Gastroesophageal sphincter (tissue), 3 donors: ENCODE measurements around the gene NT5C2.

Experiments
- EP300 ChIP-seq: sonication (generic); formaldehyde crosslinking; IDR thresholded peaks from one replicate; pipeline ENCODE4 v1.6.1; 2017; ENCODE audit warnings: antibody characterized with exemption, mild to moderate bottlenecking
- POLR2AphosphoS5 ChIP-seq: sonication (generic); formaldehyde crosslinking; IDR thresholded peaks from one replicate; pipeline ENCODE4 v1.6.1; 2017; ENCODE audit warnings: antibody characterized with exemption
- TF ChIP-seq, protein P1 (sequence below), 4 experiments: fragments of 200-600 bp in 2 of 4; fragments of 450-650 bp in 2 of 4; sonication (generic) in 1 of 4; IDR thresholded peaks; one replicate each; pipeline ENCODE4 v1.5.1; 2017 to 2019; ENCODE audit warnings: antibody characterized with exemption in 4 of 4, mild to moderate bottlenecking in 2 of 4, moderate library complexity in 2 of 4

DNA sequence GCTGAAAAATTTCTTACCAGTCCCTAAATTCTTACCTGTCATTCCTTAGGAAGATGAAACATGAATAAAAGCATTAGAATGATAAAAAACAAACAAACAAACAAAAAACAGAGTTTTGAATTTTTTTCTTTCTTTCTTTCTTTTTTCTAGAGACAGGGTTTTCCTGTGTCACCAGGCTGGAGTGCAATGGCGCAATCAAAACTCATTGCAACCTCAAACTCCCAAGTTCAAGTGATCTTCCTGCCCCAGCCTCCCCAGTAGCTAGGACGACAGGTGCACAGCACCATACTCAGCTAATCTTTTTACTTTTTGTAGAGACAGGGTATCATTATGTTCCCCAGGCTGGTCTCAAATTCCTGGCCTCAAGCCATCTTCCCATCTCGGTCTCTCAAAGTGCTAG lies 26.5 kb downstream of the NT5C2 start:
- TF ChIP-seq EP300 (no peak), POLR2AphosphoS5 (no peak)
- TF ChIP-seq, protein P1, sequence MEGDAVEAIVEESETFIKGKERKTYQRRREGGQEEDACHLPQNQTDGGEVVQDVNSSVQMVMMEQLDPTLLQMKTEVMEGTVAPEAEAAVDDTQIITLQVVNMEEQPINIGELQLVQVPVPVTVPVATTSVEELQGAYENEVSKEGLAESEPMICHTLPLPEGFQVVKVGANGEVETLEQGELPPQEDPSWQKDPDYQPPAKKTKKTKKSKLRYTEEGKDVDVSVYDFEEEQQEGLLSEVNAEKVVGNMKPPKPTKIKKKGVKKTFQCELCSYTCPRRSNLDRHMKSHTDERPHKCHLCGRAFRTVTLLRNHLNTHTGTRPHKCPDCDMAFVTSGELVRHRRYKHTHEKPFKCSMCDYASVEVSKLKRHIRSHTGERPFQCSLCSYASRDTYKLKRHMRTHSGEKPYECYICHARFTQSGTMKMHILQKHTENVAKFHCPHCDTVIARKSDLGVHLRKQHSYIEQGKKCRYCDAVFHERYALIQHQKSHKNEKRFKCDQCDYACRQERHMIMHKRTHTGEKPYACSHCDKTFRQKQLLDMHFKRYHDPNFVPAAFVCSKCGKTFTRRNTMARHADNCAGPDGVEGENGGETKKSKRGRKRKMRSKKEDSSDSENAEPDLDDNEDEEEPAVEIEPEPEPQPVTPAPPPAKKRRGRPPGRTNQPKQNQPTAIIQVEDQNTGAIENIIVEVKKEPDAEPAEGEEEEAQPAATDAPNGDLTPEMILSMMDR (IDR thresholded peaks at IDR 0.05) = no peak
